HG02588 (cell line): ENCODE results near the gene SUGP2.

ENCODE experiments used
- ATAC-seq: cut with Tn5 transposase; IDR thresholded peaks from one replicate; pipeline ENCODE4 v1.9.1; 2021; ENCODE audit warnings: mild to moderate bottlenecking, moderate library complexity; ENCODE audit not compliant: unreplicated experiment

Gene SUGP2

DNA sequence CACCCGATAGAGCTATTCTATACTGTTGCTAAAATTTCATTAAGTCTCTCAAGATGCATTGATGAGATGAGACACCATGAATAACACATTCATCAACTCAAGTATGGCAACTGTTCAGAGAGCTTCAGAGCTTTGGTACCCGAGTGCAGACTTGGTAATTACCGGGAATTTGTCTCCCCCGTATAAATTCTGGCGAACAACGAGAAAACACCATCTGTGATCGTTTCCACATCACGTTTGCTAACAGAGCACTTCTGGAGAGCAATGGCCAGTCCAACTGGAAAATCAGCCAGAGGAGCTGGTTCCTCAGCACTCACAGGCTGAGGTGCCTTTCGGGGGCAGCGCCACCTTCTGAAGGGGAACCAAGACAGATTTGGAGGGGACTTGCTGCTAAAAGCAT lies 40.2 kb downstream of the SUGP2 start:
- ATAC-seq, result no peak

DNA sequence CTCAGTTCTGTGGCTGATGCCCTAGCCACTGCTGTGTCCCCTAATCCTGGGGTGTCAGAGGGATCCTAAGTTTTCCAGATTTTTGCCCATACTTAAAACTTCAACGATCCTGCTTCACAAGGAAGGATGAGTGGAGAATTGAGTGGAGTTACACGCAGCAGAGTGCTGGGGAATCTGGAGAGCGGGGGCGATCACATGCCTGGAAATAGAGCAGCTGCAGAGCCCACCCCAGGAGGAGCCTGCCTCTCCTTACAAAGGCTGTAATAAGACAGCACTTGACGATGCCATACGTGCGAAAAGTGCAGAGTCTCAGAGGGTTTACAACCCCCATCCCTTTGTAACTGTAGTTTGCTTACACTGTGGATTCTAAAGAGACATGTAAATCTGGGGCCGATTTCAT lies 40.6 kb downstream of the SUGP2 start:
- ATAC-seq, result no peak

DNA sequence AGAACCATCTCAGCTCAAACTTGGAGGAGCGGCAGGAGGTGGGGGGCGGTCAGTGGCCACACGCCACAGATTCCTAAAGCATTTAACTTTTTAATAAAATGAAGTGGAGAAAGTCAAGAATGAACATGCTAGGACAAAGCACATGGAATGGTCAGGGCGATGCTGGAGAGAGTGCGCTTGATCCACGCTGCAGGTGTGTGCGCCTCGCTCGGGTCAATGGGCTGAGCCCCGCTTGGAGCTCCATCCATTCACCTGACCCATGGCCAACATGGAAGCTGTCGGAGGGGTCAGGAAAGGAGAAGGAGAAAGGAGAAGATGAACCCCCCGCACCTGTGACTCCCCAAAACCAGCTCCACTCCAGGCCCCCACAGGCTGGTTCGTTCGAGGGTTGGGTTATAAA lies 41.8 kb downstream of the SUGP2 start:
- no peak for ATAC-seq

DNA sequence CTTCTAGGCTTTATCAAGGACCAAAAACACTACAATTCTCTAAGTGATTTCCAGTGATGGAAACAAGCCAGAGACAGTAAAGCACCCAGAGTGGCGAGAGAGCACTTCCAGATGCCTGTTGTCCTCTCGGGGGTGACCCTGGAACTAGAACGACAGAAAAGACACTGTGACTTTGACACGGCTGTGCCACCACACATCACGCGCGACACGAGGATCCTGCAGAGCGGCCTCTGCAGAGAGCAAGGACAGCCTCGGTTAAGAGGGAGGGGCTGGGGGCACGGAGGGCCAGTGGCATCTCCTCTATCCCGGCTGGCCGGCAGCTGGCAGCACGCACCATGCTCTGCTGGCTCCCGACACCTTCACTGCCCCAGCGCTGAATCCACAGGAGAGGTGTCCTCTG lies 42.3 kb downstream of the SUGP2 start:
- no peak for ATAC-seq

DNA sequence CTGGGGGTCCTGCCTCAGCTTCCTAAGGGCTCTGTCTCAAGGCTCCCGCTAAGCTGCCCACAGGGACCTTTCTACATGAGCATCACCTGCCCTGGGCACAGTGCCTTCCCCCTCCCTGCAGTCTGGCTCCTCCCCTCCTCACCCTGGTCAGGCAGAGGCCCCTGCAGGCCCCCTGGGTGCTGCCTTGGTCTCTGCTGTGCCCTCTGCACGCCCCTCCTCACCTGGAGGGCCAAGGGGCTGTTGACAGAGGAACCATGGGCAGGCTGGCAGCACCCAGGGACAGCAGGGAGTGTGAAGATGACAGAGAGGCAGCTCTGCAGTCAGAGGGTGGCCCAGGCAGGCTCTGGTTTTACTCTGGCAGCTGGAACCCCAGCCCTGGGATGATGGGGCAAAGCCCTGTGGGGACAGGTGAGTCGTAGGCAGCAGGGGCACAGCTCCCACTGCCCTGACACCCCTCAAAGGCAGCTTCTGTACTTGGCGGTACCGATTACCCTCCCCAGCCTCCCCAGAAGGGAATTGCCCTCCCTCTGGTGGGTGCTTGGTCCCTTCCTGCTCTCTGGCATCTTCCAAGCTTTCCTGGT lies 43.1 kb downstream of the SUGP2 start:
- no peak for ATAC-seq

DNA sequence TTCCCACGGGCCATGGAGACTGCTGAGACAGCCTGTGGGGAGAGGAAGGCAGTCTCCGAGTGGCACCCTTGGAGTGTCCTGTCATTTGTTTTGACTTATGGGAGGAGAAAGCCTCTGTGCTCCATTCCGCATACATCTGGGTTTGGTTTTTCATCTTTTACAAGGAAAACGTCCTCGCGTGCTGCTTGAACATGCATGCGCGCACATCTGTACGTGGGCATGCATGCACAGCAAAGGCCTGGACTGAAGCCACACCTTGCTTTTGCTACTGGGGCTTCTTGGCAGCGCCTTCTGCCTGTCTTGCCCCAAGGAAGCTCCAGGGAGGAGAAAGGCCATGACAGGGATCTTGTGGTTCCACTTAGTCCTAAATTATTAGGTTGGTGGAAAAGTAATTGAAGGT lies 44.0 kb downstream of the SUGP2 start:
- no peak for ATAC-seq

DNA sequence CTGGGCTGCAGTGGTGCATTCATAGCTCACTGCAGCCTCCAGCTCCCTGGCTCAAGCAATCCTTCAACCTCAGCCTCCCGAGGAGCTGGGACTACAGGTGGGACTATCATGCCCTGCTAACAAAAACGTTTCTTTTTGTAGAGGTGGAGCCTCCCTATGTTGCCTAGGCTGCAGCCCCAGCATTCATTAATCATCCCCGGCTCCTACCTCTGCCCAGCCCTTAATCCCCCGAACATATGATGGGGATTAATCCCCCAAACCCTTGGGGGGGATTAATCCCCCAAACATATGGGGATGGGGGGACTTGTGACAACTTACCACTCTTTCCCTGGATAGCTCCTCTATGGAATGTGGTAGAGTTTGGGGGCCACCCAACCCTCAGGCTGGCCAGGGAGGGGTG lies 45.9 kb downstream of the SUGP2 start:
- ATAC-seq, result no peak

DNA sequence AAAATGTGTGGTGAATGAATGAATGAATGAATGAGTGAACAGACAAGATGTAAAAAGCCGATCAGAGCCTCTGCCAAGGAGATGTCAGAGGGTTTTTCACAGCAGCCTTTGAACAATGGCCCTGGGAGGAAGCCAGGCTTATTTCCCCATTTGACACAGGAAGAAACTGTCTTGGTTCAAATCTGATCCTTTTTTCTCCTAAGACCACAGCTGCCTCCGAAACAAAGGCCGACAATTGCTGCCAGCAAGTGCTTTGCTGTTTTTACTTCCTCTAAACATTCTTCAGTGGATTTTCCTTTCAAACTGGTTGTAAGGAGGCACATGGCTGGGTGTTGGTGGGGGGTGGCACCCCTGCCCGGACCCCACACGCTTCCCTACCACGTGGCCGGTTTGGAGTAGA lies 48.1 kb downstream of the SUGP2 start:
- ATAC-seq, result no peak

DNA sequence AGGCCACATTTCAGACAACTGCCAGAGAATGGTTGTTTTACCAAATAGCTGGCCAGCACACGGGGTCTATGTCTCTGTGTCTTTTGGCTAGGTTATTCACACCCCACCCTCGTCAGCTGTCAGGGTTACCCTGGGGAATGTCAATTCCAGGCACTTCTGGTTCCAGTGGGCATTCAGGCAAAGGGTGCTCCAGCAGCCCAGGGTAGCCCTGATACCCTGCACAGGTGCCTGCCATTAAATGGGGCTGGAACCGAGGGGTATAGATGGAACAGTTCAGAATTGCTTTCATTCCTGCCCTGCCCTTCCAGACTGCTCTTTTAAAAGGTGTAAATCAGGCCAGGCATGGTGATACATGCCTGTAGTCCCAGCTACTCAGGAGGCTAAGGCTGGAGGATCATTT lies 49.1 kb downstream of the SUGP2 start:
- ATAC-seq, result no peak

DNA sequence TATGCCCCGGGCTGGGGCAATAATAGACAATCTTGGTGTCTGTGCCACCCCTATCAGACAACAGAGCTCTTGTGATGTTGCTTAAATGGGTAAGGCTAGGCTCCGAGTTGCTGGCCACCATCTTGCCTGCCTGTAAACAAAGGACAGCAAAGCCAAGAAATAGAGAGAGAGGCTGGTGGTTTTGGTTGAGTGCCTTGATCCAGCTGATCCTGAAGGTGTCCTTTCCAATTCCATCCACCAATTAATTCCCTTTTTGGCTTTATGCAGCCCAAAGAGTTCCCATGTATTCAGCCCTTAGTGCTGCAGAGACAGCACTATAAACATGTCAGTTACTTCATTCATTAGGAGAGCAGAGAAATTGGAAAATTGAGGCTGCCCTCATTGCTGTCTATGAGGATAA lies 50.6 kb downstream of the SUGP2 start:
- ATAC-seq, result no peak

DNA sequence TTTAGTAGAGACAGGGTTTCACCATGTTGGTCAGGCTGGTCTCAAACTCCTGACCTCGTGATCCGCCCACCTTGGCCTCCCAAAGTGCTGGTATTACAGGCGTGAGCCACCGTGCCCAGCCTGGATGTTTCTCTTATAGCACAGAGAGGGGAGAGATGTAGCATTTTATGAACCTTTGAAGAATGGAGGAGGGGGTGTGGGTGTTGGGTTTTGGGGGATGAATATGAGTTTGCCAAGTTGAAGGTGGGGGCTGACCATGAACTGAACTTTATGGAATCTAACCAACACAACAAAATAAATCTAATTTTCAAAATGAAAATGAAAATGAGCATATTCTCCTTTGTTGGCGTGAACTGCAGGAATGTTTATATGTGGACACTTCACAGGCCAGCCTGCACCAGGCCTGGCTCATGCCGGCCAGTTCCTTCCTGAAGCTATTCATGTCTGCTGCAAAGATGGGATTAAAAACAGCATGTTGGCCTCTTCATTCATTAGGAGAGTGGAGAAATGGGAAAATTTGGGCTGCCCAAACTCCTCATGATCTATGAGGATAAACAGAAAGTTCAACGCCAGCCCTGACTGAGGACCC lies 52.8 kb downstream of the SUGP2 start:
- no peak for ATAC-seq

DNA sequence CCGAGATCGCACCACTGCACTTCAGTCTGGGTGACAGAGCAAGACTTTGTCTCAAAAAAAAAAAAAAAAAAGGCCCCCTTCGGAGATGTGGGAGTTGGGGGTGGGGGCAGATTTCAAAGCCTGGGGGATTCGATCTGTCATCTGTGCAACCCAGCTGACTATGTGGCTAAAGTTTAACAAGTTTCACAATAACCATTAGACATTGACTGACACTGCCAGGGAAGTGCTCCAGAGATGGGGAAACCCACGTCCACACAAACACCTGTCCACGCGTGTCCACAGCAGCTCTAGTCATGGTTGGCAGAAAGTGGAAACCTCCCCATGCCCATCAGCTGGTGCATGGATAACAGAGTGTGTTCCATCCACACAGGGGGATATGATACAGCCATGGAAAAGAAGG lies 54.7 kb downstream of the SUGP2 start:
- ATAC-seq, result no peak

DNA sequence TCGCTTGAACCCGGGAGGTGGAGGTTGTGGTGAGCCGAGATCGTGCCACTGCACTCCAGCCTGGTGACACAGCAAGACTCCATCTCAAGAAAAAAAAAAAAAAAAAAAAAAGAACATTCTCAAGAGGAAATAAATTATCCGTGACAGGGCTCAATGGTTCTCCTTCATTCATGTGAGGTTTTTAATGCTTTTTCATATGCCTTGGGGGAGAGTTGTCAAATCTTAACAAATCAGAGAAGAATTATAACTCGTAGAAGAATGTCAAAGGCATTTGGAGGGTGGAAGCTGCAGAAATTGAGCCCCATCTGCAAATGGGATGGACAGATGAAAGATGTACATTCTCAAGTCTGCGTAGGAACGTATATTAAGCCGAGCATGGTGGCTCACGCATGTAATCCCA lies 57.4 kb downstream of the SUGP2 start:
- no peak for ATAC-seq

DNA sequence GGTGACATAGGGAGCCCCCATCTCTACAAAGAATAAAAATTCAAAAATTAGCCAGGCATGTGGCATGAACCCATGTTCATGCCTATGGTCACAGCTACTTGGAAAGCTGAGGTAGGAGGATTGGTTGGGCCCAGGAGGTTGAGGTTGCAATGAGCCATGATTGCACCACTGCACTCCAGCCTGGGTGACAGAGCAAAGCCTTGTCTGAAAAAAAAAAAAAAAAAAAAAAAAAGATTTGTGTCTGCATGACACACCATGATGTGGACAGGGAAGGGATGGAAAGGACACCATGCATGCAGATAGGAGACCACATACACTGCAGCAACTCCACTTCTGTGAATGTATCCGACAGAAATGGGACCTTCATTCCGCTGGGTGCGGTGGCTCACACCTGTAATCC lies 58.3 kb downstream of the SUGP2 start:
- ATAC-seq, result no peak

DNA sequence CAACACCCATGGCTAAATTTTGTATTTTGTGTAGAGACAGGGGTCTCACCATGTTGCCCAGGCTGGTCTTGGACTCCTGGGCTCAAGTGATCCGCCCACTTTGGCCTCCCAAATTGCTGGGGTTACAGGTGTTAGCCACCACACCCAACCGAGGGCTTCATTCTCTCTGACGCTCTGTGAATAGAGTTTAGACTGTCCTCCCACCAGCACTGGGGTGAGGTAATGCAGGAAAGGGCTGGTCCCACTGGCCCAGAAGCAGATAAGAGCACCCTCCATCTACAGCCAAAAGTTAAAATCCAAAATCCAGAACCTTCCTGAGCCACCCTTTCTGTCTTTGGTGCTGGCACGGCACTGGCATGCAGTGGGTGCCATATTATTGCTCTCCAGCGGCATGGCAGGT lies 60.5 kb downstream of the SUGP2 start:
- no peak for ATAC-seq

DNA sequence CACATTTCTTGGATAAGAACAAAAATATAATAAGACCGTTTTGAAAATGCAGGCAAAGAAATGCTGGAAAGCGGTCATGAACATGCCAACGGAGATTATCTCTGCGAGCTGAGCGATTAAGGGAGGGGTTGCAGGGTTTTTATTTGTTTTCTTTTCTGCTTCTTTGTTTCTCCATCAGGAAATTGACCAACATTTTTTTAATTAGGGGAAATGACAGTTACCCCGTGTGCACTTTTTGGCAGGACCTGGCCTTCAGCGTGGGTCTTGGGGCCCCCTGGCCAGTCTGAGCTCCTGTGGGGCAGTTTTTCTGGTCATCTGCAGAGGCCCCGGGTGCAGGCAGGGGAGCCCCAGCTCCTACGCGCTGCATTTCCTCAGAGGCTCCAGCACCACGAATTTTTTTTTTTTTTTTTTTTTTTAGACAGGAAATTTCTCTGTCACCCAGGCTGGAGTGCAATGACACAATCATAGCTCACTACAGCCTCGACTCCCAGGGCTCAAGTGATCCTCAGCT lies 61.0 kb downstream of the SUGP2 start:
- no peak for ATAC-seq

DNA sequence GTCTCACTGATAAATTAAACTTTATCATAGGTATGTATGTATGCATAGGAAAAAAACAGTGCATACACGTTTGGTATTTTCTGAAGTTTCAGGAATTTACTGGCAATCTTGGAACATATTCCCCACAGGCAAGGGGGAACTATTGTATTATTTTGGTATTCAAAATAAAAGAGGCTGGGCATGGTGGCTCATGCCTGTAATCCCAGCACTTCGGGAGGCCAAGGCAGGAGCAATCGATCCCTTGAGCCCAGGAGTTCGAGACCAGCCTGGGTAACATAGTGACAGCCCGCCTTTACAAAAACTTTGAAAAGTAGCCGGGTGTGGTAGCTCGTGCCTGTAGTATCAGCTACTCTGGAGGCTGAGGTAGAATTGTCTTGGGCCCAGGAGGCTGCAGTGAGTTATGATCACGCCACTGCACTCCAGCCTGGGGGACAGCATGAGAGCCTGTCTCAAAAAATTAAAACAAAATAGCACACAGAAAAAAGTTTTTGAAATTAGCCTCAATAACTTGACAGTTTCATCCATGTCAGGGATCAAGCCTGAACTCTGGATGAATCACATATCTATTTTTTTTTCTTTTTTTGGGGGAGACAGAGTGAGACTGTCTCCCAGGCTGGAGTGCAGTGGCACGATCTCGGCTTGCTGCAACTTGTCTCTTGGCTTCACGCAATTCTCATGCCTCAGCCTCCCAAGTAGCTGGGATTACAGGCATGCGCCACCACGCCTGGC lies 63.2 kb downstream of the SUGP2 start:
- no peak for ATAC-seq

DNA sequence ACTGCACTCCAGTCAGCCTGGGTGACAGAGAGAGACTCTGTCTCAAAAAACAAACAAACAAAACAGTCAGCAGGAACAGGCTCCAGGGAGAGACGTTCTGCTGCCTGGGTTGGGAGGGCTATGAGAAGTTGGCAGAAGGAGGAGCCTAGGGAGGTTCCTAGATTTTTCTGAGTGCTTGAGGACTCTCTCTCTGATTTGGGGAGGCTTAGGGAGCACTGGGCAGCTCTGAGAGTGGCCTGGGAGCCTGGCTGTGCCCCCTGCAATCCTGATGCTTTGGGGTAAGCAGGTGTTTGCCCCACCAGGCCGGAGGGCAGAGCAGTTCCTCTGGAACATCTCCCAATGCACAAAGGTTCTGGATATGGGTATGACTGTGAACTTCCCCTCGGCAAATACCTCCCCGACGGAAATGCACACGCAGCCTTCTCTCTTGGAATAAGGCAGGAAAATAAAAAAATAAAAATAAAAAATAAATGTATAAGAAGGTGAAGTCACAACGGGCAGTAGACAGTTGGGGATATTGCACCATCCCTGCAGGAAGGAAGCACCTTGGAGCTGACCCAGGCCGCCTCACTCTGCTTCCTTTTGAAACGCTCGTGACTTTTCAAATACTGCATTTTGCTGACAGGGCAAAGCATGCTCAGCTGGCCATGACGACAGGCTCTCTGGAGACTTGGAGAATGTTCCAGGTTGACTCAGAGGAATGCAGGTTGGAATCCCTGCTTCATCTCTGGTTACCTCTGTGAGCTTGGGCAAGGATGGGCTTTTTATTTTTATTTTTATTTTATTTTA lies 65.8 kb downstream of the SUGP2 start:
- no peak for ATAC-seq

DNA sequence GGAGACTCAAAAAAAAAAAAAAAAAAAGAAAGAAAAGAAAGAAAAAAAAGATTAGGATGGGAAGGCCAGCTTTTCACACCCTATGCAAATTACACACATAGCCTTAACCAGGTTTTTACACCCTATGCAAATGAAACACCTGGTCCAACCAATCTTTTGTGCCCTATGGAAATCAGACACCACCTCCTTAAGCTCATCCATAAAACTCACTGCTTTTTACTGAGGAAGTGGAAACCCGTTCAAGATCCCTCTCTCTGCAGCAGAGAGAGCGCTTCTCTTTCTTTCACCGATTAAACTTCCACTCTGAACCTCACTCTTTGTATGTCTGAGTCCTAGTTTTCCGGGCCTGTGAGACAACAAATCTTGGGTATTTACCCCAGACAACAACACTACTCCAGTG lies 67.0 kb downstream of the SUGP2 start:
- ATAC-seq, result no peak

DNA sequence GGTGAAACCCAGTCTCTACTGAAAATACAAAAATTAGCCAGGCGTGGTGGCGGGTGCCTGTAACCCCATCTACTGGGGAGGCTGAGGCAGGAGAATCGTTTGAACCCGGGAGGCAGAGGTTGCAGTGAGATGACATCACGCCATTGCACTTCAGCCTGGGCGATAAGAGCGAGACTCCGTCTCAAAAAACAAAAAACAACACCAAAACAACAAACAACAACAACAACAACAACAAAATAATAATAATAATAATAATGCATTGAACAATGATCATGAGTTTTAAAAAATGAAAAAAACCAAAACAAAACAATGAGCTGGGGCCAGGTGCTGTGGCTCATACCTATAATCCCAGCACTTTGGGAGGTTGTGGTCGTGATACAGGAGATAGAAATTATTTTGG lies 69.2 kb downstream of the SUGP2 start:
- ATAC-seq, result no peak

DNA sequence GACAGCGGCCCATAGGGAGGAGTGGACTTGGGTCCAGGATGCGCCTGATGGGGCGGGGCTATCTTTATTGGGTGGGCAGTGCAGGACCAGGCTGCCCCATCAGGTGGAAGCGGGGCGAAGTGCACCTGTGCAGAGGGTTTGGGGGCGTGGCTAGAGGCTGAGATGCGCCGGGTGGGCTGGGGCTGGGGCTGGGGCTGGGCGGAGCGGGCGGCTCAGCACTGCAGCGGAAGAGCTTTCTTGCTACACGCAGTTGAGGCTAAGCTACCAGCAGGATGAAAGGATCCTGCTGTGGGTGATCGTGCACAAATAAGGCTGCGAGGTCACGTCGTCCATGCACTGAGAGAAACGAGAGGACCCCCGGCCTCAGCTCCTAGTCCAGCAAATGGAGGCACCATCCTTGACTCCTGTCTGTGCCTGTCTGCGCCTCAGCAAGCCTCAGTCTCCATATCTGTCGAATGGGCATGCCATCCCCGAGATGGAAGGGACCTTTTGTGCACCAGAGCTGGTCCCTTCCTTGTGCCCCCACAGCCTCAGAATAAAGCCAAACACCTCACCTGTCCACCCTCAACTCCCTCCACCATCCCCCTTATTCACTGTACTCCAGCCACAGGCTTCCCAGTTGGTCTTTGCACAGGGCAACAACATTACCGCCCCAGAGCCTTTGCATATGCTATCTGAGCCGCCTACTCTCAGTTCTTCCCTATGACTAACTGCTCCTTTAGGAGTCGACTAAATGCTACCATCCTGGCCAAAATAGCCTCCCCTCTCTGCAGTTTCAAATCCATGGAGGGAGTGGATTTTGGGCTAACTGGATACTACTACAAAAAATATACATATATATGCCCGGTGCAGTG lies 71.3 kb downstream of the SUGP2 start:
- no peak for ATAC-seq
